ENCODE results near the gene BTBD9.

DNA sequence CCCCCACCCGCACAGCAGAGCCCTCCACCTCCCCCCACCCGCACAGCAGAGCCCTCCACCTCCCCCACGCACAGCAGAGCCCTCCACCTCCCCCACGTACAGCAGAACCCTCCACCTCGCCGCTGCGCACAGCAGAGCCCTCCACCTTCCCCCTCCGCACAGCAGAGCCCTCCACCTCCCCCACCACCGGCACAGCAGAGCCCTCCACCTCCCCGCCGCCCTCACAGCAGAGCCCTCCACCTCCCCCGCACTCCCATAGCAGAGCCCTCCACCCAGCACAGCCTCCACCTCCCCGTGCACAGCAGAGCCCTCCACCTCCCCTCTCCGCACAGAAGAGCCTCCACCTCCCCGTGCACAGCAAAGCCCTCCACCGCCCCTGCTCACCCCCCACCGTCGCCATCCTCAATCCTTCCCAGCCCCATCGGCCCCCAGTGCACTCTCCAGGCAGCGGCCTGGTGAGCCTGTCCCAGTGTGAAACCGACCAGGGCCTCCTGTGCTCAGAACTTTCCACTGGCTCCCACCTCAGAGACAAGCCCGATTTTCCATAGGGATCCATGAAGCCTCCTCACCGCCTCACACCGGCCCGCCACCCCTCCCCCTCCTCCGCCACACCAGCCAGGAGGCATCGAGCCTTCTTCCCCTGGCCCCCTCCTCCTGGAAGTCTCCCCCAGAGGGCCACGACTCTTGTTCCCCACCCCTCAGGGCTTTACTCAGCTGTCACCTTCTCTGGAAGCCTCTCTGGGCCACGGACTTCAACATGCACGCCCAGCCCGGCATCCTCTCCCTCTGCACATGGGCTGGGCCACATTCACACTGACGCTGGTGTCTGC is 473.1 kb downstream of the BTBD9 start:
- TF ChIP-seq, protein P1, sequence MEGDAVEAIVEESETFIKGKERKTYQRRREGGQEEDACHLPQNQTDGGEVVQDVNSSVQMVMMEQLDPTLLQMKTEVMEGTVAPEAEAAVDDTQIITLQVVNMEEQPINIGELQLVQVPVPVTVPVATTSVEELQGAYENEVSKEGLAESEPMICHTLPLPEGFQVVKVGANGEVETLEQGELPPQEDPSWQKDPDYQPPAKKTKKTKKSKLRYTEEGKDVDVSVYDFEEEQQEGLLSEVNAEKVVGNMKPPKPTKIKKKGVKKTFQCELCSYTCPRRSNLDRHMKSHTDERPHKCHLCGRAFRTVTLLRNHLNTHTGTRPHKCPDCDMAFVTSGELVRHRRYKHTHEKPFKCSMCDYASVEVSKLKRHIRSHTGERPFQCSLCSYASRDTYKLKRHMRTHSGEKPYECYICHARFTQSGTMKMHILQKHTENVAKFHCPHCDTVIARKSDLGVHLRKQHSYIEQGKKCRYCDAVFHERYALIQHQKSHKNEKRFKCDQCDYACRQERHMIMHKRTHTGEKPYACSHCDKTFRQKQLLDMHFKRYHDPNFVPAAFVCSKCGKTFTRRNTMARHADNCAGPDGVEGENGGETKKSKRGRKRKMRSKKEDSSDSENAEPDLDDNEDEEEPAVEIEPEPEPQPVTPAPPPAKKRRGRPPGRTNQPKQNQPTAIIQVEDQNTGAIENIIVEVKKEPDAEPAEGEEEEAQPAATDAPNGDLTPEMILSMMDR (IDR thresholded peaks at IDR 0.05): no peak
- TF ChIP-seq POLR2A (IDR thresholded peaks at IDR 0.05): no peak

Measured in vagina (tissue), 2 donors.